ENCODE measurements around the gene HIVEP3. TPM values are rescaled to one million over a fixed set of nuclear protein-coding genes. Genes with fewer than 3 reads are reported as not detected.
A peak's percentile ranks its signal among the peaks of the same experiment; 100 is the strongest.
"Not testable (repeated sequence)": the region's sequence is repeated elsewhere in the genome, so short reads cannot be mapped to it uniquely, and the experiment has no call there.

Gene HIVEP3
- 0.85 and 0.93 TPM in 2 replicates for total RNA-seq

- DNase-seq: peak; percentile 48
These were observed at the start of gene HIVEP3 for GRCh38 chr1:41918450-41919043. Gene HIVEP3, minus strand, starts transcription at chr1:41918922.

- no peak for DNase-seq
These were observed 45.7 kb upstream of the HIVEP3 start for GRCh38 chr1:41964400-41964799.

GRCh38 chr1:41963636-41964035 is 44.9 kb upstream of the HIVEP3 start:
- DNase-seq: no peak

GRCh38 chr1:41958015-41958673 is 39.4 kb upstream of the HIVEP3 start:
- DNase-seq: no peak

GRCh38 chr1:41957568-41957967 is 38.8 kb upstream of the HIVEP3 start:
- peak; percentile 5 for DNase-seq

- DNase-seq: peak; percentile 83
These were observed 36.9 kb upstream of the HIVEP3 start for GRCh38 chr1:41955461-41956159.

GRCh38 chr1:41954533-41954944 is 35.8 kb upstream of the HIVEP3 start:
- DNase-seq: peak; percentile 78

GRCh38 chr1:41953291-41953690 is 34.6 kb upstream of the HIVEP3 start:
- no peak for DNase-seq

GRCh38 chr1:41952208-41952607 is 33.5 kb upstream of the HIVEP3 start:
- DNase-seq: no peak

- DNase-seq: not testable (repeated sequence)
These were observed 32.8 kb upstream of the HIVEP3 start for GRCh38 chr1:41951492-41951891.

GRCh38 chr1:41950820-41951219 is 32.1 kb upstream of the HIVEP3 start:
- no peak for DNase-seq

GRCh38 chr1:41945946-41946345 is 27.2 kb upstream of the HIVEP3 start:
- not testable (repeated sequence) for DNase-seq

GRCh38 chr1:41943717-41944116 is 25.0 kb upstream of the HIVEP3 start:
- DNase-seq: no peak

- DNase-seq: no peak
These were observed 23.6 kb upstream of the HIVEP3 start for GRCh38 chr1:41942278-41942677.

- DNase-seq: no peak
These were observed 22.7 kb upstream of the HIVEP3 start for GRCh38 chr1:41941381-41941780.

GRCh38 chr1:41939194-41939593 is 20.5 kb upstream of the HIVEP3 start:
- DNase-seq: no peak

- peak; percentile 13 for DNase-seq
These were observed 17.4 kb upstream of the HIVEP3 start for GRCh38 chr1:41936107-41936506.

GRCh38 chr1:41935226-41935625 is 16.5 kb upstream of the HIVEP3 start:
- peak; percentile 37 for DNase-seq

GRCh38 chr1:41933106-41933505 is 14.4 kb upstream of the HIVEP3 start:
- DNase-seq: no peak

- DNase-seq: no peak
These were observed 12.9 kb upstream of the HIVEP3 start for GRCh38 chr1:41931578-41931977.

GRCh38 chr1:41927118-41927517 is 8.4 kb upstream of the HIVEP3 start:
- no peak for DNase-seq

GRCh38 chr1:41925712-41926111 is 7.0 kb upstream of the HIVEP3 start:
- peak; percentile 8 for DNase-seq

- DNase-seq: no peak
These were observed 6.2 kb upstream of the HIVEP3 start for GRCh38 chr1:41924911-41925310.

GRCh38 chr1:41921271-41921670 is 2.5 kb upstream of the HIVEP3 start:
- DNase-seq: not testable (repeated sequence)

Measured in dermis blood vessel endothelial cell (primary cell).